A549 (cell line): Measurements from ENCODE around the gene CEP128.

ENCODE experiments used
- BHLHE40 ChIP-seq: IDR thresholded peaks from 2 replicates; pipeline ENCODE4 v1.6.1; 2012; ENCODE audit warnings: low read depth, low read length, inconsistent platforms
- CTCF ChIP-seq: fragments of >200 bp; sonication (Bioruptor Twin); formaldehyde crosslinking; IDR thresholded peaks from 3 replicates; pipeline ENCODE4 v1.5.1; 2016
- KDM1A ChIP-seq: fragments of 200-600 bp; sonication (generic); IDR thresholded peaks from 2 replicates; pipeline ENCODE4 v1.6.1; 2016; ENCODE audit warnings: low read depth, mild to moderate bottlenecking
- POLR2AphosphoS2 ChIP-seq: conservative IDR thresholded peaks from 2 replicates; pipeline ENCODE4 v1.6.1; 2012; ENCODE audit warnings: low read length, improper control_type of control experiment, inconsistent platforms
- TP53 ChIP-seq: fragments of 250-450 bp; sonication (Bioruptor Pico); IDR thresholded peaks from 2 replicates; pipeline ENCODE4 v1.5.0; 2021; ENCODE audit warnings: mild to moderate bottlenecking, moderate library complexity

- TF ChIP-seq BHLHE40 (no peak), KDM1A (no peak), CTCF (no peak), TP53 (CRISPR knock-in tag) (no peak), POLR2AphosphoS2 (no peak)
These were observed 434.2 kb downstream of the CEP128 start for GRCh38 chr14:80507292-80507869.
